Measurements from ENCODE around the gene FHIP2A. TPM values are rescaled to one million over a fixed set of nuclear protein-coding genes. Genes with fewer than 3 reads are reported as not detected.

The FHIP2A gene
- total and polyA plus RNA-seq, 2 of the 4 experiments (the other 2 are of a cell fraction), result 10.7 to 16.5 TPM

DNA sequence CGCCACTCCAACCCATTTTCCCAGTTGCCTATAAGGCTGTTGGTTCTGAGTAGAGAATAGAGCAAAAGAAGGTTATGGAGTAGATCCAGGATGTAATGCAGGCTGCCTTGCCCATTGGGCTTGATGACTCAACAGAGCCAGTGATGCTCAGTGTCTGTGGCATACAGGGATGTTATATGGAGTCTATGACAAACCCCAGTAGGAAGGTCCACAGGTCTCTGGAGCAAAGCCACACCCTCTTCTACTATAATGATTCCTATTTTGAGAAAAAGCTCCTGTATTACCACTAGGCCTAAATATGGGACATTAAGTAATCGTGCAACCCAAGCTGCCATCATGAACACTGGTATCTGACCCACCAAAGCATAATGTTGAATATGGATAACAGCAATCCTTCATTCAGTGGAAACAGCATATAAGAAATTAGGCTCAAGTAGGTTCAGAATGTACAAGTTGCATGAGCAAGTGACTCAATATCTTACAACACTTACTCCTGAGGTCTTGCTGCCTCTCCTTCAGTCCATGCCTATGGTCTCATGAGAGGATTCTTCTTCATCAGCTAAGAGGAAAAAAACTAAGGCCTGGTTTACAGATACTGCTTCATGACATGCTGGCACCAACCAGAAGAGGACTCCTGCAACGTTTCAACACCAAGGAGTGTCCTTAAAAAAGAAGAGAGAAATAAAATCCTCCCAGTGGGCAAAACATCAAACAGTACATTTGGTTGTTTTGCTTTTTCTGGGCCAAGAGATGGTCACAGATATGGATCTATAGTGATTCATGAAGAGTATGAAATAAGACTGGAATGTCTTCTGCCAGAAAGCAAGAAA, 14.8 kb upstream of the FHIP2A start:
- H3K56ac ChIP-seq (ENCODE audit: extremely low read depth, insufficient read depth, low read length), result no peak overlapping the region
- no peak overlapping the region for H3K18ac ChIP-seq (ENCODE audit: low read depth, low read length)
- H2BK20ac ChIP-seq (ENCODE audit: low read depth, low read length), result no peak overlapping the region
- no peaks in the 10 kb centered on the region for H4K20me1 ChIP-seq (ENCODE audit: insufficient read depth, low read length)
- dilution Hi-C loops (cut with HindIII; ENCODE audit: low sequenced_read_pairs, unreplicated experiment) (no loop called here), intact Hi-C loops (cut with micrococcal nuclease) (no loop called here), in situ Hi-C loops (cut with MboI; ENCODE audit: low sequenced_read_pairs) (no loop called here)
- no peak overlapping the region for H2BK120ac ChIP-seq (ENCODE audit: low read depth, low read length)
- no peak overlapping the region for H2AK5ac ChIP-seq (ENCODE audit: low read depth, low read length)
- no peaks in the 10 kb centered on the region for H3K9me3 ChIP-seq (ENCODE audit: control insufficient read depth, insufficient read depth, low read length)
- no peak overlapping the region for H4K91ac ChIP-seq (ENCODE audit: insufficient read depth, low read depth, low read length)
- H2BK15ac ChIP-seq (ENCODE audit: low read depth, low read length), result no peak overlapping the region
- no peak overlapping the region for H3K4me3 ChIP-seq (ENCODE audit: insufficient read depth, low read depth, low read length)
- peaks cover 2% of the 10 kb centered on the region; the same call in 1 of the 2 replicates for H3K4me1 ChIP-seq (ENCODE audit: control insufficient read depth, insufficient read depth, low read length)
- H3K14ac ChIP-seq (replicated peaks; ENCODE audit: low read depth, low read length), result no peak overlapping the region
- H2AK9ac ChIP-seq (replicated peaks; ENCODE audit: low read depth, low read length, poor library complexity), result no peak overlapping the region
- H2BK5ac ChIP-seq (ENCODE audit: low read depth, low read length, poor library complexity, severe bottlenecking), result no peak overlapping the region
- H3K79me1 ChIP-seq (ENCODE audit: low read depth in 1 of 2, low read length in 2 of 2), result peaks cover 0 to 5% of the 10 kb centered on the region in 2 experiments; a peak in 1 of 4 replicates
- no peaks in the 10 kb centered on the region for H3K27me3 ChIP-seq (ENCODE audit: control insufficient read depth, insufficient read depth, low read length)
- H3K23ac ChIP-seq (ENCODE audit: low read depth, low read length), result no peak overlapping the region
- WGBS, 2 experiments (ENCODE audit: extremely low coverage in 2 of 2, insufficient read length in 1 of 2), result no CpG with 5 or more reads among the region's 3 CpGs
- H3K36me3 ChIP-seq (ENCODE audit: control insufficient read depth, insufficient read depth, low read length), result no peaks in the 10 kb centered on the region
- H4K8ac ChIP-seq (ENCODE audit: low read depth in 2 of 2, low read length in 2 of 2), result no peak overlapping the region
- H3K9me1 ChIP-seq (ENCODE audit: insufficient read depth, low read length), result no peaks in the 10 kb centered on the region
- H3K4ac ChIP-seq (ENCODE audit: low read depth, low read length), result no peak overlapping the region
- no peak overlapping the region for H2AFZ ChIP-seq (replicated peaks; ENCODE audit: low read length, poor library complexity)
- ChIA-PET CTCF (no interaction called here), POLR2A (ENCODE audit: unreplicated experiment) (no interaction called here)
- H3K4me2 ChIP-seq (ENCODE audit: low read depth, low read length), result no peak overlapping the region
- H3K9ac ChIP-seq (ENCODE audit: low read depth, low read length), result no peak overlapping the region
- TF ChIP-seq, protein P1, sequence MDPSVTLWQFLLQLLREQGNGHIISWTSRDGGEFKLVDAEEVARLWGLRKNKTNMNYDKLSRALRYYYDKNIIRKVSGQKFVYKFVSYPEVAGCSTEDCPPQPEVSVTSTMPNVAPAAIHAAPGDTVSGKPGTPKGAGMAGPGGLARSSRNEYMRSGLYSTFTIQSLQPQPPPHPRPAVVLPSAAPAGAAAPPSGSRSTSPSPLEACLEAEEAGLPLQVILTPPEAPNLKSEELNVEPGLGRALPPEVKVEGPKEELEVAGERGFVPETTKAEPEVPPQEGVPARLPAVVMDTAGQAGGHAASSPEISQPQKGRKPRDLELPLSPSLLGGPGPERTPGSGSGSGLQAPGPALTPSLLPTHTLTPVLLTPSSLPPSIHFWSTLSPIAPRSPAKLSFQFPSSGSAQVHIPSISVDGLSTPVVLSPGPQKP (IDR thresholded peaks at IDR 0.05; ENCODE audit: borderline replicate concordance, low read depth, low read length), result no peak
- TF ChIP-seq, protein P2, sequence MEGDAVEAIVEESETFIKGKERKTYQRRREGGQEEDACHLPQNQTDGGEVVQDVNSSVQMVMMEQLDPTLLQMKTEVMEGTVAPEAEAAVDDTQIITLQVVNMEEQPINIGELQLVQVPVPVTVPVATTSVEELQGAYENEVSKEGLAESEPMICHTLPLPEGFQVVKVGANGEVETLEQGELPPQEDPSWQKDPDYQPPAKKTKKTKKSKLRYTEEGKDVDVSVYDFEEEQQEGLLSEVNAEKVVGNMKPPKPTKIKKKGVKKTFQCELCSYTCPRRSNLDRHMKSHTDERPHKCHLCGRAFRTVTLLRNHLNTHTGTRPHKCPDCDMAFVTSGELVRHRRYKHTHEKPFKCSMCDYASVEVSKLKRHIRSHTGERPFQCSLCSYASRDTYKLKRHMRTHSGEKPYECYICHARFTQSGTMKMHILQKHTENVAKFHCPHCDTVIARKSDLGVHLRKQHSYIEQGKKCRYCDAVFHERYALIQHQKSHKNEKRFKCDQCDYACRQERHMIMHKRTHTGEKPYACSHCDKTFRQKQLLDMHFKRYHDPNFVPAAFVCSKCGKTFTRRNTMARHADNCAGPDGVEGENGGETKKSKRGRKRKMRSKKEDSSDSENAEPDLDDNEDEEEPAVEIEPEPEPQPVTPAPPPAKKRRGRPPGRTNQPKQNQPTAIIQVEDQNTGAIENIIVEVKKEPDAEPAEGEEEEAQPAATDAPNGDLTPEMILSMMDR (conservative IDR thresholded peaks at IDR 0.05; ENCODE audit: low read depth, low read length), result no peak
- TF ChIP-seq NFE2L2 (IDR thresholded peaks at IDR 0.05; ENCODE audit: low read depth, low read length) (no peak), RCOR1 (IDR thresholded peaks at IDR 0.05; ENCODE audit: insufficient replicate concordance, low read length) (no peak), RAD21 (IDR thresholded peaks at IDR 0.05; ENCODE audit: low read length) (no peak), FOS (IDR thresholded peaks at IDR 0.05; ENCODE audit: low read depth, low read length) (no peak), MAFK (IDR thresholded peaks at IDR 0.05; ENCODE audit: low read depth, low read length) (no peak)
- DNase-seq, result no peak
- ATAC-seq (ENCODE audit: low read depth), result no peak
- BruUV-seq (replicated peaks), result no TSS peak
- H4K5ac ChIP-seq (ENCODE audit: low read depth, low read length), result no peak overlapping the region
- no peak overlapping the region for H3K27ac ChIP-seq (ENCODE audit: insufficient read depth, low read length)

All from IMR-90 (cell line).